Muscle layer of duodenum (tissue), 2 donors: Measurements from ENCODE around the gene VWA5A.

ENCODE experiments used
- H3K27ac ChIP-seq: one replicate; pipeline ENCODE4 v1.7.0; 2013; ENCODE audit warnings: mild to moderate bottlenecking, low read length
- H3K27me3 ChIP-seq: one replicate; pipeline ENCODE4 v1.7.0; 2013; ENCODE audit warnings: low read depth, mild to moderate bottlenecking, control low read depth, low read length
- H3K36me3 ChIP-seq, 2 donors: one replicate each; pipeline ENCODE4 v1.7.0; 2013; ENCODE audit warnings: low read length in 2 of 2, control low read depth in 1 of 2, mild to moderate bottlenecking in 1 of 2; ENCODE audit not compliant: insufficient read depth in 2 of 2, control insufficient read depth in 1 of 2
- H3K4me1 ChIP-seq, 2 donors: one replicate each; pipeline ENCODE4 v1.7.0; 2013; ENCODE audit warnings: low read length in 2 of 2, mild to moderate bottlenecking in 2 of 2, control low read depth in 1 of 2, moderate library complexity in 1 of 2; ENCODE audit not compliant: insufficient read depth in 2 of 2, control insufficient read depth in 1 of 2
- H3K4me3 ChIP-seq, 2 donors: one replicate each; pipeline ENCODE4 v1.7.0; 2013; ENCODE audit warnings: low read length in 2 of 2, low read depth in 1 of 2, mild to moderate bottlenecking in 1 of 2
- H3K9me3 ChIP-seq, 2 donors: one replicate each; pipeline ENCODE4 v1.7.0; 2013; ENCODE audit warnings: low read length in 2 of 2, control low read depth in 1 of 2, mild to moderate bottlenecking in 1 of 2; ENCODE audit not compliant: control insufficient read depth in 1 of 2
- donor health status: healthy.

VWA5A gene

GRCh38 chr11:124172101-124172500, 56.9 kb downstream of the VWA5A start:
- H3K4me1 ChIP-seq, result no peaks in the 10 kb centered on the region
- H3K27ac ChIP-seq, result no peak overlapping the region
- no peak overlapping the region for H3K4me3 ChIP-seq
- H3K27me3 ChIP-seq, result no peaks in the 10 kb centered on the region
- H3K36me3 ChIP-seq, result no peaks in the 10 kb centered on the region
- no peaks in the 10 kb centered on the region for H3K9me3 ChIP-seq

- no peaks in the 10 kb centered on the region for H3K4me1 ChIP-seq
- H3K36me3 ChIP-seq, result no peaks in the 10 kb centered on the region
- H3K9me3 ChIP-seq, result no peaks in the 10 kb centered on the region
- H3K27me3 ChIP-seq, result no peaks in the 10 kb centered on the region
- H3K27ac ChIP-seq, result no peak overlapping the region
- no peak overlapping the region for H3K4me3 ChIP-seq
Measured at GRCh38 chr11:124172599-124172998, 57.3 kb downstream of the VWA5A start.

GRCh38 chr11:124174001-124174583, 58.8 kb downstream of the VWA5A start:
- Histone ChIP-seq H3K27me3 (no peaks in the 10 kb centered on the region), H3K4me3 (no peak overlapping the region), H3K9me3 (no peaks in the 10 kb centered on the region), H3K36me3 (no peaks in the 10 kb centered on the region), H3K4me1 (no peaks in the 10 kb centered on the region), H3K27ac (no peak overlapping the region)

GRCh38 chr11:124176925-124177715, 61.9 kb downstream of the VWA5A start:
- no peak overlapping the region for H3K4me3 ChIP-seq
- H3K4me1 ChIP-seq, result no peaks in the 10 kb centered on the region
- H3K9me3 ChIP-seq, result no peaks in the 10 kb centered on the region
- no peaks in the 10 kb centered on the region for H3K27me3 ChIP-seq
- H3K36me3 ChIP-seq, result no peaks in the 10 kb centered on the region
- no peak overlapping the region for H3K27ac ChIP-seq

- H3K4me1 ChIP-seq, result no peaks in the 10 kb centered on the region
- H3K27me3 ChIP-seq, result no peaks in the 10 kb centered on the region
- H3K27ac ChIP-seq, result no peak overlapping the region
- H3K36me3 ChIP-seq, result no peaks in the 10 kb centered on the region
- H3K4me3 ChIP-seq, result no peak overlapping the region
- no peaks in the 10 kb centered on the region for H3K9me3 ChIP-seq
Measured at GRCh38 chr11:124179310-124179709, 64.1 kb downstream of the VWA5A start.

- Histone ChIP-seq H3K4me1 (no peaks in the 10 kb centered on the region), H3K4me3 (no peak within 1 kb of the TSS), H3K9me3 (no peaks in the 10 kb centered on the region), H3K36me3 (no peaks in the 10 kb centered on the region), H3K27ac (no peak within 1 kb of the TSS), H3K27me3 (no peaks in the 10 kb centered on the region)
Measured at GRCh38 chr11:124183068-124183467, 67.8 kb downstream of the VWA5A start, which contains the start of gene OR10D3. Gene OR10D3 (plus strand): TSS chr11:124183345. CDS start chr11:124185270, 1,925 bp downstream.

GRCh38 chr11:124190298-124191139, 75.3 kb downstream of the VWA5A start:
- Histone ChIP-seq H3K27me3 (no peaks in the 10 kb centered on the region), H3K4me1 (no peaks in the 10 kb centered on the region), H3K4me3 (no peak overlapping the region), H3K27ac (no peak overlapping the region), H3K9me3 (no peaks in the 10 kb centered on the region), H3K36me3 (no peaks in the 10 kb centered on the region)

- Histone ChIP-seq H3K27me3 (no peaks in the 10 kb centered on the region), H3K36me3 (no peaks in the 10 kb centered on the region), H3K27ac (no peak overlapping the region), H3K9me3 (no peaks in the 10 kb centered on the region), H3K4me1 (no peaks in the 10 kb centered on the region), H3K4me3 (no peak overlapping the region)
Measured at GRCh38 chr11:124193221-124194010, 78.2 kb downstream of the VWA5A start.

- Histone ChIP-seq H3K4me3 (no peak overlapping the region), H3K27ac (no peak overlapping the region), H3K27me3 (no peaks in the 10 kb centered on the region), H3K36me3 (no peaks in the 10 kb centered on the region), H3K9me3 (no peaks in the 10 kb centered on the region), H3K4me1 (no peaks in the 10 kb centered on the region)
Measured at GRCh38 chr11:124194293-124195188, 79.3 kb downstream of the VWA5A start.

- no peaks in the 10 kb centered on the region for H3K4me1 ChIP-seq
- no peak overlapping the region for H3K27ac ChIP-seq
- no peak overlapping the region for H3K4me3 ChIP-seq
- H3K27me3 ChIP-seq, result no peaks in the 10 kb centered on the region
- H3K36me3 ChIP-seq, result no peaks in the 10 kb centered on the region
- H3K9me3 ChIP-seq, result no peaks in the 10 kb centered on the region
Measured at GRCh38 chr11:124195189-124195734, 80.0 kb downstream of the VWA5A start.
